H1 (cell line): Measurements from ENCODE around the gene P2RY11. TPM values are rescaled to one million over a fixed set of nuclear protein-coding genes. Genes with fewer than 3 reads are reported as not detected.

Experiments
- CTCF ChIA-PET: fragments of 300-600 bp; sonication (Branson Sonifier 250); formaldehyde crosslinking; loops from one replicate; lab custom pipeline; 2021; ENCODE audit not compliant: partially characterized antibody; lab: Charles Lee
- POLR2A ChIA-PET: fragments of 300-600 bp; sonication (Branson Sonifier 250); formaldehyde crosslinking; loops from one replicate; lab custom pipeline; 2021; ENCODE audit warnings: inconsistent platforms; ENCODE audit not compliant: partially characterized antibody; lab: Charles Lee
- DNase-seq, 2 experiments: peaks; one replicate each; pipeline versions ENCODE4 v3.0.0 to v3.0.0-alpha.2; 2010 to 2022; ENCODE audit warnings: low spot score in 2 of 2, low read depth in 1 of 2, mixed read lengths in 1 of 2
- FAIRE-seq: peaks from 2 replicates; lab custom pipeline; 2011; peaks lifted over from hg19 to GRCh38; lab: Jason Lieb, UNC
- H2AFZ ChIP-seq: 2 replicates; pipeline ENCODE4 v1.8.1; 2012; ENCODE audit warnings: low read length, inconsistent platforms
- H2AK5ac ChIP-seq: 2 replicates; pipeline ENCODE4 v1.6.1; 2013; ENCODE audit warnings: low read depth, low read length
- H2BK120ac ChIP-seq: replicated peaks from 2 replicates; pipeline ENCODE3; 2013; ENCODE audit warnings: low read depth, low read length, inconsistent platforms
- H2BK12ac ChIP-seq: 2 replicates; pipeline ENCODE4 v1.6.1; 2013; ENCODE audit warnings: low read depth, low read length
- H2BK15ac ChIP-seq: 2 replicates; pipeline ENCODE4 v1.6.1; 2013; ENCODE audit warnings: low read length
- H2BK20ac ChIP-seq: 2 replicates; pipeline ENCODE4 v1.6.1; 2013; ENCODE audit warnings: low read length
- H2BK5ac ChIP-seq: 2 replicates; pipeline ENCODE4 v1.6.1; 2013; ENCODE audit warnings: low read depth, low read length
- H3K14ac ChIP-seq: 2 replicates; pipeline ENCODE4 v1.6.1; 2013; ENCODE audit warnings: inconsistent platforms; ENCODE audit not compliant: insufficient read length
- H3K18ac ChIP-seq: 2 replicates; pipeline ENCODE4 v1.6.1; 2013; ENCODE audit warnings: low read length; ENCODE audit errors: extremely low read depth
- H3K23ac ChIP-seq: 2 replicates; pipeline ENCODE4 v1.6.1; 2013; ENCODE audit warnings: inconsistent platforms; ENCODE audit not compliant: insufficient read length
- H3K23me2 ChIP-seq: 2 replicates; pipeline ENCODE4 v1.6.1; 2013; ENCODE audit warnings: low read depth, low read length
- H3K27ac ChIP-seq: 2 replicates; pipeline ENCODE4 v1.6.1; 2011; ENCODE audit warnings: low read depth, low read length, inconsistent platforms
- H3K27me3 ChIP-seq, 4 experiments: replicated peaks in 1 of 4; 1 replicate in 1 of 4; 2 replicates in 3 of 4; pipeline versions ENCODE4 v1.6.1 to v1.8.1; 2011 to 2013; ENCODE audit warnings: low read length in 3 of 4, mild to moderate bottlenecking in 3 of 4, inconsistent platforms in 2 of 4, mixed read lengths in 2 of 4, moderate library complexity in 1 of 4; ENCODE audit not compliant: control insufficient read depth in 3 of 4, insufficient read depth in 3 of 4; ENCODE audit errors: extremely low read depth in 1 of 4
- H3K36me3 ChIP-seq, 4 experiments: 2 replicates each; pipeline versions ENCODE4 v1.6.1 to v1.8.1; 2011 to 2013; ENCODE audit warnings: mild to moderate bottlenecking in 4 of 4, low read length in 3 of 4, moderate library complexity in 2 of 4, control low read depth in 1 of 4, inconsistent platforms in 1 of 4; ENCODE audit not compliant: insufficient read depth in 4 of 4, control insufficient read depth in 2 of 4
- H3K4ac ChIP-seq: replicated peaks from 2 replicates; pipeline ENCODE3; 2013; ENCODE audit warnings: low read length, low read depth, mixed read lengths, inconsistent platforms; ENCODE audit not compliant: insufficient read length
- H3K4me1 ChIP-seq, 4 experiments: replicated peaks in 1 of 4; 1 replicate in 1 of 4; 2 replicates in 3 of 4; pipeline versions ENCODE4 v1.6.1 to v1.8.1; 2011 to 2013; ENCODE audit warnings: low read length in 3 of 4, inconsistent platforms in 2 of 4, mixed read lengths in 1 of 4; ENCODE audit not compliant: insufficient read depth in 4 of 4, control insufficient read depth in 3 of 4
- H3K4me2 ChIP-seq, 2 experiments: 2 replicates each; pipeline versions ENCODE4 v1.6.1 to v1.8.1; 2011 to 2013; ENCODE audit warnings: low read depth in 2 of 2, low read length in 2 of 2, control low read depth in 1 of 2, inconsistent platforms in 1 of 2, mild to moderate bottlenecking in 1 of 2; ENCODE audit not compliant: insufficient read depth in 1 of 2
- H3K4me3 ChIP-seq, 4 experiments: fragments of 200-600, 300-600 bp in 1 of 4; sonication (generic), shearing (Covaris generic), sonication (Bioruptor Twin) in 1 of 4; 2 replicates each; pipeline versions ENCODE4 v1.5.1 to v1.8.1; 2011 to 2016; ENCODE audit warnings: low read length in 4 of 4, low read depth in 3 of 4, control low read depth in 2 of 4, inconsistent platforms in 2 of 4, mild to moderate bottlenecking in 2 of 4, mixed read lengths in 1 of 4, moderate library complexity in 1 of 4; ENCODE audit not compliant: insufficient read depth in 2 of 4; ENCODE audit errors: extremely low read depth in 1 of 4
- H3K56ac ChIP-seq: replicated peaks from 2 replicates; pipeline ENCODE3; 2013; ENCODE audit warnings: low read depth, mild to moderate bottlenecking, mixed read lengths, low read length, inconsistent platforms; ENCODE audit not compliant: insufficient read length
- H3K79me1 ChIP-seq: 2 replicates; pipeline ENCODE4 v1.6.1; 2013; ENCODE audit warnings: low read depth, low read length, control low read depth
- H3K79me2 ChIP-seq, 2 experiments: 2 replicates each; pipeline versions ENCODE4 v1.6.1 to v1.8.1; 2012 to 2013; ENCODE audit warnings: low read length in 2 of 2, mild to moderate bottlenecking in 2 of 2, inconsistent platforms in 1 of 2; ENCODE audit not compliant: insufficient read depth in 2 of 2, control insufficient read depth in 1 of 2
- H3K9ac ChIP-seq, 4 experiments: replicated peaks in 1 of 4; 1 replicate in 1 of 4; 2 replicates in 3 of 4; pipeline versions ENCODE4 v1.6.1 to v1.8.1; 2011 to 2013; ENCODE audit warnings: low read depth in 3 of 4, low read length in 3 of 4, control low read depth in 2 of 4, mild to moderate bottlenecking in 2 of 4, moderate library complexity in 2 of 4, inconsistent platforms in 1 of 4; ENCODE audit errors: extremely low read depth in 1 of 4
- H3K9me3 ChIP-seq, 2 experiments: 2 replicates each; pipeline versions ENCODE4 v1.6.1 to v1.8.1; 2012 to 2013; ENCODE audit warnings: mild to moderate bottlenecking in 2 of 2, moderate library complexity in 2 of 2, control low read depth in 1 of 2, inconsistent platforms in 1 of 2, low read depth in 1 of 2, low read length in 1 of 2, mixed read lengths in 1 of 2; ENCODE audit not compliant: insufficient read depth in 2 of 2
- H4K20me1 ChIP-seq, 2 experiments: replicated peaks in 1 of 2; 2 replicates each; pipeline versions ENCODE3 to v1.8.1; 2011 to 2013; ENCODE audit warnings: inconsistent platforms in 2 of 2, low read length in 2 of 2, mild to moderate bottlenecking in 1 of 2; ENCODE audit not compliant: insufficient read depth in 2 of 2, control insufficient read depth in 1 of 2
- H4K5ac ChIP-seq: 2 replicates; pipeline ENCODE4 v1.6.1; 2013; ENCODE audit warnings: low read length, low read depth, mixed read lengths, inconsistent platforms; ENCODE audit not compliant: insufficient read length
- H4K8ac ChIP-seq: 2 replicates; pipeline ENCODE4 v1.8.0; 2013; ENCODE audit warnings: mild to moderate bottlenecking, moderate library complexity, low read length, inconsistent platforms; ENCODE audit not compliant: insufficient read depth; ENCODE audit errors: extremely low read depth
- H4K91ac ChIP-seq: replicated peaks from 2 replicates; pipeline ENCODE3; 2013; ENCODE audit warnings: low read length, mixed read lengths, inconsistent platforms; ENCODE audit not compliant: insufficient read length
- ATF3 ChIP-seq: IDR thresholded peaks from 2 replicates; pipeline ENCODE4 v1.6.1; 2011; ENCODE audit warnings: low read depth, mild to moderate bottlenecking, low read length; ENCODE audit not compliant: insufficient read depth
- BRCA1 ChIP-seq: IDR thresholded peaks from 2 replicates; pipeline ENCODE4 v1.6.1; 2012; ENCODE audit warnings: low read depth, low read length, improper control_type of control experiment
- CTBP2 ChIP-seq: IDR thresholded peaks from 2 replicates; pipeline ENCODE4 v1.7.0; 2011; ENCODE audit warnings: borderline replicate concordance, mild to moderate bottlenecking, moderate library complexity, mixed read lengths, low read length; ENCODE audit not compliant: insufficient read depth, insufficient read length
- EGR1 ChIP-seq: IDR thresholded peaks from 2 replicates; pipeline ENCODE4 v1.6.1; 2011; ENCODE audit warnings: low read depth, low read length, borderline replicate concordance
- JUND ChIP-seq: IDR thresholded peaks from 2 replicates; pipeline ENCODE4 v1.6.1; 2011; ENCODE audit warnings: mild to moderate bottlenecking, improper control_type of control experiment, low read length
- RAD21 ChIP-seq, 2 experiments: IDR thresholded peaks in 1 of 2; conservative IDR thresholded peaks in 1 of 2; 2 replicates each; pipeline ENCODE4 v1.6.1; 2011; ENCODE audit warnings: low read depth in 2 of 2, low read length in 2 of 2, improper control_type of control experiment in 1 of 2, inconsistent platforms in 1 of 2, mild to moderate bottlenecking in 1 of 2, moderate library complexity in 1 of 2
- RNF2 ChIP-seq: fragments of 200-900, 300-1000 bp; sonication (generic); IDR thresholded peaks from 2 replicates; pipeline ENCODE4 v1.7.1; 2016; ENCODE audit warnings: borderline replicate concordance, low read depth, mild to moderate bottlenecking, antibody characterized with exemption, low read length; ENCODE audit not compliant: poor library complexity, severe bottlenecking; ENCODE audit errors: missing control alignments
- SAP30 ChIP-seq: fragments of 300-600 bp; sonication (generic); IDR thresholded peaks from 2 replicates; pipeline ENCODE4 v1.7.1; 2012; ENCODE audit warnings: low read length, moderate library complexity, mild to moderate bottlenecking, inconsistent platforms; ENCODE audit not compliant: insufficient read depth, insufficient replicate concordance
- SIRT6 ChIP-seq: IDR thresholded peaks from one replicate; pipeline ENCODE4 v1.7.1; 2012; ENCODE audit warnings: low read length, inconsistent platforms
- SIX5 ChIP-seq: IDR thresholded peaks from 2 replicates; pipeline ENCODE4 v1.6.1; 2011; ENCODE audit warnings: mild to moderate bottlenecking, low read depth, low read length
- SP1 ChIP-seq: IDR thresholded peaks from 2 replicates; pipeline ENCODE4 v1.6.1; 2011; ENCODE audit warnings: low read depth, low read length
- SRF ChIP-seq: IDR thresholded peaks from 2 replicates; pipeline ENCODE4 v1.6.1; 2011; ENCODE audit warnings: mild to moderate bottlenecking, low read depth, low read length, moderate library complexity
- SUZ12 ChIP-seq: fragments of 200-600 bp; sonication (generic); IDR thresholded peaks from 2 replicates; pipeline ENCODE4 v1.6.1; 2012; ENCODE audit warnings: mild to moderate bottlenecking, inconsistent platforms, low read length, moderate library complexity, mixed read lengths
- WGBS, 2 experiments: shearing (Covaris generic) in 1 of 2; methylation state at CpG; one replicate each; pipeline versions ENCODE4 v1.1.6 to v1.1.7; 2013 to 2015; ENCODE audit warnings: low lambda C conversion rate in 2 of 2, mixed read lengths in 2 of 2, inconsistent platforms in 1 of 2, low coverage in 1 of 2, missing lambda C conversion rate in 1 of 2; ENCODE audit not compliant: insufficient replicate concordance in 2 of 2, insufficient coverage in 1 of 2, insufficient read length in 1 of 2; ENCODE audit errors: extremely low coverage in 1 of 2, missing lambda C conversion rate in 1 of 2; 5-methylcytosine and 5-hydroxymethylcytosine counted together
- polyA plus RNA-seq, 7 experiments: library from polyadenylated mRNA; depleted of rRNA in 3 of 7; stranded (reverse) in 5 of 7; unstranded in 2 of 7; fragments of >200 nt in 5 of 7; fragments of 200-250 nt in 2 of 7; gene quantifications; 1 replicate in 5 of 7; 2 replicates in 1 of 7; 4 replicates in 1 of 7; pipeline versions ENCODE4 v1.2.1 to v1.2.3, GENCODE V29; 2011 to 2013; ENCODE audit warnings: missing spikeins in 2 of 7, mixed read lengths in 2 of 7
- total RNA-seq: library from RNA; stranded (reverse); fragmentation: NEBNext Ultra II Directional; extraction: Animal tissue kit (Norgen Biotek cat#: 25700); gene quantifications from 2 replicates; pipeline ENCODE4 v1.2.1, GENCODE V29; 2021

Gene P2RY11
- total and polyA plus RNA-seq, 2 of the 8 experiments (the other 6 are each of a cell fraction or from before 2014, with no cell fraction given), result 9.2 to 18.0 TPM

GRCh38 chr19:10146142-10146541 is 34.6 kb downstream of the P2RY11 start:
- H3K79me2 ChIP-seq, result no peaks in the 10 kb centered on the region
- H3K4me1 ChIP-seq, result no peaks in the 10 kb centered on the region
- H3K14ac ChIP-seq, result no peak overlapping the region
- no peak overlapping the region for H3K18ac ChIP-seq
- H3K9me3 ChIP-seq, result no peaks in the 10 kb centered on the region
- no peak overlapping the region for H3K4ac ChIP-seq
- no peak overlapping the region for H3K9ac ChIP-seq
- peaks cover 52 to 88% (median 84%) of the 10 kb centered on the region in 4 experiments for H3K36me3 ChIP-seq
- no peak overlapping the region for H4K91ac ChIP-seq
- H2BK20ac ChIP-seq, result no peak overlapping the region
- H3K23ac ChIP-seq, result no peak overlapping the region
- no peak overlapping the region for H3K27ac ChIP-seq
- CTCF ChIA-PET, result interaction anchor here (0.8 to 1.8 kb wide), 4 partner anchors 13 to 112 kb away, joined by 3 to 5 read pairs (median 3); no protein-coding TSS in a partner anchor
- DNase-seq (no peak), FAIRE-seq (no peak)
- no peak overlapping the region for H2BK15ac ChIP-seq
- H3K56ac ChIP-seq, result no peak overlapping the region
- H2BK120ac ChIP-seq, result no peak overlapping the region
- WGBS, 2 experiments, result 91% methylated on average over 14 of the region's 14 CpGs; no CpG with 5 or more reads in 1 of the 2 experiments
- no peak overlapping the region for H4K5ac ChIP-seq
- no peak overlapping the region for H4K8ac ChIP-seq
- H4K20me1 ChIP-seq, result peaks cover 5 to 18% of the 10 kb centered on the region in 2 experiments
- POLR2A ChIA-PET, result interaction anchor here (1.5 kb wide), 1 partner anchor 12 kb away, joined by 3 read pairs; no protein-coding TSS in a partner anchor
- H3K23me2 ChIP-seq, result no peaks in the 10 kb centered on the region
- H3K4me2 ChIP-seq, result no peak overlapping the region
- H2BK12ac ChIP-seq, result no peak overlapping the region
- H2BK5ac ChIP-seq, result no peak overlapping the region
- H3K27me3 ChIP-seq, result no peaks in the 10 kb centered on the region
- no peak overlapping the region for H2AK5ac ChIP-seq
- no peak overlapping the region for H2AFZ ChIP-seq
- no peaks in the 10 kb centered on the region; the same call in 1 of the 2 replicates for H3K79me1 ChIP-seq
- H3K4me3 ChIP-seq, result no peak overlapping the region
- TF ChIP-seq RAD21 (IDR thresholded peaks at IDR 0.05 in 1 of 2, conservative IDR thresholded peaks at IDR 0.05 in 1 of 2; ENCODE audit: low read depth in 2 of 2, low read length in 2 of 2), result no peak
- no peak for TF ChIP-seq SAP30
- TF ChIP-seq JUND, result no peak
- no peak for TF ChIP-seq SRF
- no peak for TF ChIP-seq SIRT6
- TF ChIP-seq SP1, result no peak
- no peak for TF ChIP-seq CTBP2
- TF ChIP-seq SUZ12, result no peak
- TF ChIP-seq ATF3, result no peak
- TF ChIP-seq BRCA1, result no peak
- no peak for TF ChIP-seq EGR1
- no peak for TF ChIP-seq RNF2
- TF ChIP-seq SIX5, result no peak
